PC-9 (cell line): ENCODE results near the gene SLC35F3.
"Not testable (repeated sequence)": the region's sequence is repeated elsewhere in the genome, so short reads cannot be mapped to it uniquely, and the experiment has no call there.

ENCODE experiments used
- CTCF ChIP-seq: fragments of 200-600 bp; sonication (generic); conservative IDR thresholded peaks from 2 replicates; pipeline ENCODE4 v1.6.1; 2017; ENCODE audit warnings: mixed run types, antibody characterized with exemption, mild to moderate bottlenecking, moderate library complexity
- EZH2 ChIP-seq: fragments of 200-600 bp; sonication (generic); IDR thresholded peaks from 2 replicates; pipeline ENCODE4 v1.8.0; 2017; ENCODE audit warnings: antibody characterized with exemption, low read depth

GRCh38 chr1:234176847-234177246, 272.4 kb downstream of the SLC35F3 start:
- not testable (repeated sequence) for TF ChIP-seq CTCF, EZH2
